Activated B cell treated with CpG ODN at 0.5 μM for 24 hours (primary cell): ENCODE results near the gene ESRRA. TPM values are rescaled to one million over a fixed set of nuclear protein-coding genes. Genes with fewer than 3 reads are reported as not detected.

Source experiments
- ATAC-seq: fragments of 200-7000 bp; cut with Tn5 transposase; one replicate; pipeline ENCODE4 v1.10.0; 2021; ENCODE audit warnings: low read depth, mild to moderate bottlenecking, moderate library complexity
- CTCF ChIA-PET: fragments of 350-600 bp; sonication (Branson Sonifier 250); formaldehyde crosslinking; loops from one replicate; lab custom pipeline; 2021; ENCODE audit warnings: antibody characterized with exemption; lab: Charles Lee
- POLR2A ChIA-PET: fragments of 350-600 bp; sonication (Branson Sonifier 250); formaldehyde crosslinking; loops from one replicate; lab custom pipeline; 2021; ENCODE audit warnings: antibody characterized with exemption; lab: Charles Lee
- DNase-seq: peaks from one replicate; pipeline ENCODE4 v3.0.0; 2022
- H3K27ac Mint-ChIP-seq: one replicate; pipeline ENCODE4 v1.8.0; 2020; ENCODE audit warnings: mixed read lengths
- H3K27me3 Mint-ChIP-seq: one replicate; pipeline ENCODE4 v1.8.0; 2021; ENCODE audit warnings: mixed read lengths
- H3K36me3 Mint-ChIP-seq: one replicate; pipeline ENCODE4 v1.8.0; 2021; ENCODE audit warnings: low read depth, mixed read lengths
- H3K4me1 Mint-ChIP-seq: one replicate; pipeline ENCODE4 v1.8.0; 2021; ENCODE audit warnings: mixed read lengths
- H3K4me3 Mint-ChIP-seq: one replicate; pipeline ENCODE4 v1.8.0; 2020; ENCODE audit warnings: mild to moderate bottlenecking, mixed read lengths
- H3K9me3 Mint-ChIP-seq: one replicate; pipeline ENCODE4 v1.8.0; 2020; ENCODE audit warnings: mixed read lengths
- CTCF ChIP-seq: fragments of 200-600 bp; IDR thresholded peaks from one replicate; pipeline ENCODE4 v1.8.0; 2022; ENCODE audit warnings: antibody characterized with exemption, mild to moderate bottlenecking
- intact Hi-C: fragments of 100-400 bp; cut with micrococcal nuclease; formaldehyde crosslinking; loops from one replicate; pipeline ENCODE4 v1.15.1; 2024
- total RNA-seq: library from RNA; stranded (reverse); gene quantifications from 2 replicates; pipeline ENCODE4 v1.2.3, GENCODE V29; 2022

ESRRA gene
- total RNA-seq, 1 donor from 2014 or later = 48.3 TPM

GRCh38 chr11:64324692-64325469, 19.6 kb downstream of the ESRRA start:
- DNase-seq (no peak), ATAC-seq (no peak)
- peaks cover 2% of the 10 kb centered on the region for H3K4me1 Mint-ChIP-seq
- CTCF ChIA-PET = interaction anchor here (1.5 kb wide), 1 partner anchor 30 kb away, joined by 4 read pairs; no protein-coding TSS in a partner anchor
- H3K4me3 Mint-ChIP-seq = no peak overlapping the region
- POLR2A ChIA-PET = interaction anchor here (0.6 to 2.2 kb wide), 2 partner anchors 11 to 356 kb away, joined by 4 to 8 read pairs; no protein-coding TSS in a partner anchor
- peaks cover 16% of the 10 kb centered on the region for H3K36me3 Mint-ChIP-seq
- H3K9me3 Mint-ChIP-seq = peaks cover 1% of the 10 kb centered on the region
- no peak overlapping the region for H3K27ac Mint-ChIP-seq
- no peak for TF ChIP-seq CTCF
- intact Hi-C loops = no loop called here
- H3K27me3 Mint-ChIP-seq = no peaks in the 10 kb centered on the region

GRCh38 chr11:64327375-64327774, 22.1 kb downstream of the ESRRA start:
- Mint-ChIP-seq H3K9me3 (peaks cover 1% of the 10 kb centered on the region), H3K4me1 (peaks cover 11% of the 10 kb centered on the region), H3K27ac (no peak overlapping the region), H3K4me3 (no peak overlapping the region), H3K27me3 (no peaks in the 10 kb centered on the region), H3K36me3 (no peaks in the 10 kb centered on the region)
- DNase-seq = no peak
- CTCF ChIA-PET = interaction anchor here (1.5 kb wide), 1 partner anchor 9 kb away, joined by 7 read pairs; the partner anchor contains the start of gene PRDX5
- ATAC-seq = no peak
- no peak for TF ChIP-seq CTCF
- intact Hi-C loops = no loop called here
- POLR2A ChIA-PET = interaction anchor here (1.4 kb wide), 1 partner anchor 10 kb away, joined by 5 read pairs; the partner anchor contains the start of genes PRDX5 and TRMT112

GRCh38 chr11:64327993-64328392, 22.7 kb downstream of the ESRRA start:
- POLR2A ChIA-PET = interaction anchor here (0.7 to 1.4 kb wide), 2 partner anchors 10 to 346 kb away, joined by 5 to 7 read pairs; partner anchors contain the start of genes PRDX5 and TRMT112

GRCh38 chr11:64330888-64331287, 25.6 kb downstream of the ESRRA start:
- Mint-ChIP-seq H3K27ac (no peak overlapping the region), H3K36me3 (peaks cover 2% of the 10 kb centered on the region), H3K4me3 (no peak overlapping the region), H3K4me1 (peaks cover 27% of the 10 kb centered on the region), H3K27me3 (no peaks in the 10 kb centered on the region), H3K9me3 (peaks cover 1% of the 10 kb centered on the region)
- CTCF ChIA-PET = interaction anchor here (0.6 to 3.4 kb wide), 10 partner anchors 9 to 126 kb away, joined by 3 to 56 read pairs (median 6); partner anchors contain the start of genes CCDC88B, ESRRA, PRDX5 and TRMT112
- DNase-seq = no peak
- ATAC-seq = no peak
- no peak for TF ChIP-seq CTCF
- POLR2A ChIA-PET = interaction anchor here (0.8 to 3.1 kb wide), 4 partner anchors 10 to 89 kb away, joined by 5 to 77 read pairs (median 14); partner anchors contain the start of genes CCDC88B, FKBP2, PRDX5 and TRMT112
- intact Hi-C loops = loop anchor here (1.0 kb wide), 1 partner anchor 13 kb away; the partner anchor contains the start of gene PRDX5

More at GRCh38 chr11:64327993-64328392, 22.7 kb downstream of the ESRRA start:
- Mint-ChIP-seq H3K27ac (no peak overlapping the region), H3K4me1 (peaks cover 11% of the 10 kb centered on the region), H3K9me3 (peaks cover 1% of the 10 kb centered on the region), H3K27me3 (no peaks in the 10 kb centered on the region), H3K4me3 (no peak overlapping the region), H3K36me3 (no peaks in the 10 kb centered on the region)
- DNase-seq (no peak), ATAC-seq (no peak)
- no peak for TF ChIP-seq CTCF
- CTCF ChIA-PET = interaction anchor here (1.5 kb wide), 1 partner anchor 10 kb away, joined by 7 read pairs; the partner anchor contains the start of gene PRDX5
- intact Hi-C loops = no loop called here
